Liver (tissue), 3 donors: ENCODE measurements around the gene DCBLD2.

Experiments
- EGR1 ChIP-seq, 2 donors: IDR thresholded peaks; 2 replicates each; pipeline ENCODE4 v1.6.1; 2016 to 2018; ENCODE audit warnings: antibody characterized with exemption in 2 of 2, low read depth in 2 of 2
- FOXA1 ChIP-seq: IDR thresholded peaks from 2 replicates; pipeline ENCODE4 v1.6.1; 2016; ENCODE audit warnings: antibody characterized with exemption
- GABPA ChIP-seq, 2 donors: IDR thresholded peaks in 1 of 2; conservative IDR thresholded peaks in 1 of 2; 2 replicates each; pipeline ENCODE4 v1.6.1; 2016; ENCODE audit warnings: antibody characterized with exemption in 2 of 2, mild to moderate bottlenecking in 1 of 2, moderate library complexity in 1 of 2
- HNF4G ChIP-seq: IDR thresholded peaks from 2 replicates; pipeline ENCODE4 v1.6.1; 2016; ENCODE audit warnings: antibody characterized with exemption
- JUND ChIP-seq, 2 donors: IDR thresholded peaks; 2 replicates each; pipeline ENCODE4 v1.6.1; 2016; ENCODE audit warnings: antibody characterized with exemption in 2 of 2
- MAX ChIP-seq: IDR thresholded peaks from 2 replicates; pipeline ENCODE4 v1.6.1; 2016; ENCODE audit warnings: antibody characterized with exemption
- RAD21 ChIP-seq, 2 donors: IDR thresholded peaks; 2 replicates each; pipeline ENCODE4 v1.6.1; 2016; ENCODE audit warnings: antibody characterized with exemption in 2 of 2, mild to moderate bottlenecking in 2 of 2
- RXRA ChIP-seq, 2 donors: IDR thresholded peaks; 2 replicates each; pipeline ENCODE4 v1.6.1; 2017 to 2018; ENCODE audit warnings: antibody characterized with exemption in 2 of 2, mild to moderate bottlenecking in 1 of 2
- SP1 ChIP-seq: IDR thresholded peaks from 2 replicates; pipeline ENCODE4 v1.6.1; 2018; ENCODE audit warnings: antibody characterized with exemption, mild to moderate bottlenecking
- TAF1 ChIP-seq: conservative IDR thresholded peaks from 2 replicates; pipeline ENCODE4 v1.6.1; 2016; ENCODE audit warnings: antibody characterized with exemption, mild to moderate bottlenecking
- YY1 ChIP-seq: IDR thresholded peaks from 2 replicates; pipeline ENCODE4 v1.6.1; 2016; ENCODE audit warnings: antibody characterized with exemption, mild to moderate bottlenecking
- TF ChIP-seq, protein P1 (sequence below): fragments of 150-350 bp; IDR thresholded peaks from 2 replicates; pipeline ENCODE4 v1.5.1; 2017; ENCODE audit warnings: improper control_type of control experiment, low read depth, low read length; ENCODE audit not compliant: missing input control
- TF ChIP-seq, protein P2 (sequence below): IDR thresholded peaks from 2 replicates; pipeline ENCODE4 v1.6.1; 2016; ENCODE audit warnings: antibody characterized with exemption
- TF ChIP-seq, protein P3 (sequence below): IDR thresholded peaks from 2 replicates; pipeline ENCODE4 v1.6.1; 2016; ENCODE audit warnings: antibody characterized with exemption, mild to moderate bottlenecking
- donor health status: healthy.
- donor health status: healthy.

- TF ChIP-seq, protein P1, sequence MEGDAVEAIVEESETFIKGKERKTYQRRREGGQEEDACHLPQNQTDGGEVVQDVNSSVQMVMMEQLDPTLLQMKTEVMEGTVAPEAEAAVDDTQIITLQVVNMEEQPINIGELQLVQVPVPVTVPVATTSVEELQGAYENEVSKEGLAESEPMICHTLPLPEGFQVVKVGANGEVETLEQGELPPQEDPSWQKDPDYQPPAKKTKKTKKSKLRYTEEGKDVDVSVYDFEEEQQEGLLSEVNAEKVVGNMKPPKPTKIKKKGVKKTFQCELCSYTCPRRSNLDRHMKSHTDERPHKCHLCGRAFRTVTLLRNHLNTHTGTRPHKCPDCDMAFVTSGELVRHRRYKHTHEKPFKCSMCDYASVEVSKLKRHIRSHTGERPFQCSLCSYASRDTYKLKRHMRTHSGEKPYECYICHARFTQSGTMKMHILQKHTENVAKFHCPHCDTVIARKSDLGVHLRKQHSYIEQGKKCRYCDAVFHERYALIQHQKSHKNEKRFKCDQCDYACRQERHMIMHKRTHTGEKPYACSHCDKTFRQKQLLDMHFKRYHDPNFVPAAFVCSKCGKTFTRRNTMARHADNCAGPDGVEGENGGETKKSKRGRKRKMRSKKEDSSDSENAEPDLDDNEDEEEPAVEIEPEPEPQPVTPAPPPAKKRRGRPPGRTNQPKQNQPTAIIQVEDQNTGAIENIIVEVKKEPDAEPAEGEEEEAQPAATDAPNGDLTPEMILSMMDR: no peak
- no peak for TF ChIP-seq YY1
- TF ChIP-seq EGR1 (IDR thresholded peaks at IDR 0.05; ENCODE audit: low read depth in 2 of 2): no peak
- TF ChIP-seq, protein P2, sequence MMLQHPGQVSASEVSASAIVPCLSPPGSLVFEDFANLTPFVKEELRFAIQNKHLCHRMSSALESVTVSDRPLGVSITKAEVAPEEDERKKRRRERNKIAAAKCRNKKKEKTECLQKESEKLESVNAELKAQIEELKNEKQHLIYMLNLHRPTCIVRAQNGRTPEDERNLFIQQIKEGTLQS: no peak
- TF ChIP-seq RAD21 (IDR thresholded peaks at IDR 0.05): no peak
- TF ChIP-seq MAX: no peak
- TF ChIP-seq, protein P3, sequence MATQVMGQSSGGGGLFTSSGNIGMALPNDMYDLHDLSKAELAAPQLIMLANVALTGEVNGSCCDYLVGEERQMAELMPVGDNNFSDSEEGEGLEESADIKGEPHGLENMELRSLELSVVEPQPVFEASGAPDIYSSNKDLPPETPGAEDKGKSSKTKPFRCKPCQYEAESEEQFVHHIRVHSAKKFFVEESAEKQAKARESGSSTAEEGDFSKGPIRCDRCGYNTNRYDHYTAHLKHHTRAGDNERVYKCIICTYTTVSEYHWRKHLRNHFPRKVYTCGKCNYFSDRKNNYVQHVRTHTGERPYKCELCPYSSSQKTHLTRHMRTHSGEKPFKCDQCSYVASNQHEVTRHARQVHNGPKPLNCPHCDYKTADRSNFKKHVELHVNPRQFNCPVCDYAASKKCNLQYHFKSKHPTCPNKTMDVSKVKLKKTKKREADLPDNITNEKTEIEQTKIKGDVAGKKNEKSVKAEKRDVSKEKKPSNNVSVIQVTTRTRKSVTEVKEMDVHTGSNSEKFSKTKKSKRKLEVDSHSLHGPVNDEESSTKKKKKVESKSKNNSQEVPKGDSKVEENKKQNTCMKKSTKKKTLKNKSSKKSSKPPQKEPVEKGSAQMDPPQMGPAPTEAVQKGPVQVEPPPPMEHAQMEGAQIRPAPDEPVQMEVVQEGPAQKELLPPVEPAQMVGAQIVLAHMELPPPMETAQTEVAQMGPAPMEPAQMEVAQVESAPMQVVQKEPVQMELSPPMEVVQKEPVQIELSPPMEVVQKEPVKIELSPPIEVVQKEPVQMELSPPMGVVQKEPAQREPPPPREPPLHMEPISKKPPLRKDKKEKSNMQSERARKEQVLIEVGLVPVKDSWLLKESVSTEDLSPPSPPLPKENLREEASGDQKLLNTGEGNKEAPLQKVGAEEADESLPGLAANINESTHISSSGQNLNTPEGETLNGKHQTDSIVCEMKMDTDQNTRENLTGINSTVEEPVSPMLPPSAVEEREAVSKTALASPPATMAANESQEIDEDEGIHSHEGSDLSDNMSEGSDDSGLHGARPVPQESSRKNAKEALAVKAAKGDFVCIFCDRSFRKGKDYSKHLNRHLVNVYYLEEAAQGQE: peak; percentile 5
- TF ChIP-seq TAF1: no peak
- no peak for TF ChIP-seq SP1
- no peak for TF ChIP-seq JUND (IDR thresholded peaks at IDR 0.05)
- TF ChIP-seq HNF4G: no peak
- TF ChIP-seq GABPA (IDR thresholded peaks at IDR 0.05 in 1 of 2, conservative IDR thresholded peaks at IDR 0.05 in 1 of 2): no peak
- TF ChIP-seq RXRA (IDR thresholded peaks at IDR 0.05): no peak
- TF ChIP-seq FOXA1: no peak
Measured at GRCh38 chr3:98782824-98783500, 118.5 kb downstream of the DCBLD2 start.
